OCI-LY3 (cell line): Measurements from ENCODE around the gene LHFPL3.

Experiments used
- H2AFZ ChIP-seq: fragments of 200-600, 300-600 bp; shearing (Covaris generic); 2 replicates; pipeline ENCODE4 v1.6.0; 2014; ENCODE audit warnings: antibody characterized with exemption, low read depth, low read length
- H3K27ac ChIP-seq: fragments of 200-600, 300-600 bp; sonication (generic); 2 replicates; pipeline ENCODE4 v1.5.1; 2014; ENCODE audit warnings: mild to moderate bottlenecking, low read length, moderate library complexity, mixed read lengths
- H3K27me3 ChIP-seq: fragments of 200-600, 300-600 bp; sonication (generic); 2 replicates; pipeline ENCODE4 v1.6.1; 2014; ENCODE audit warnings: low read depth, low read length, mixed read lengths
- H3K36me3 ChIP-seq: fragments of 200-600, 300-600 bp; sonication (generic); replicated peaks from 2 replicates; pipeline ENCODE3; 2014; ENCODE audit warnings: low read depth, low read length, mixed read lengths
- H3K4me1 ChIP-seq: fragments of 300-600, 200-600 bp; sonication (generic); 2 replicates; pipeline ENCODE4 v1.6.1; 2014; ENCODE audit warnings: low read length, mixed read lengths
- H3K4me2 ChIP-seq: fragments of 200-600, 300-600 bp; sonication (generic); 2 replicates; pipeline ENCODE4 v1.6.1; 2014; ENCODE audit warnings: low read length, mixed read lengths
- H3K4me3 ChIP-seq: fragments of 300-600, 200-600 bp; sonication (generic); 2 replicates; pipeline ENCODE4 v1.5.1; 2014; ENCODE audit warnings: antibody characterized with exemption, mild to moderate bottlenecking, low read length, moderate library complexity
- H3K79me2 ChIP-seq: fragments of 300-600, 200-600 bp; shearing (Covaris generic); 2 replicates; pipeline ENCODE4 v1.6.1; 2014; ENCODE audit warnings: mild to moderate bottlenecking, low read length, mixed read lengths
- H3K9ac ChIP-seq: fragments of 300-600, 200-600 bp; shearing (Covaris generic); 2 replicates; pipeline ENCODE4 v1.6.0; 2014; ENCODE audit warnings: mild to moderate bottlenecking, low read length, moderate library complexity
- H3K9me3 ChIP-seq: fragments of 200-600, 300-600 bp; shearing (Covaris generic); 2 replicates; pipeline ENCODE4 v1.6.1; 2014; ENCODE audit warnings: low read length, mixed read lengths; ENCODE audit not compliant: insufficient read depth
- H4K20me1 ChIP-seq: fragments of 200-600, 300-600 bp; sonication (generic); 2 replicates; pipeline ENCODE4 v1.6.1; 2016; ENCODE audit warnings: low read length, mixed read lengths; ENCODE audit not compliant: insufficient read depth
- CTCF ChIP-seq: fragments of 200-600, 300-600 bp; sonication (generic); IDR thresholded peaks from 2 replicates; pipeline ENCODE4 v1.5.1; 2014; ENCODE audit warnings: antibody characterized with exemption, low read length, low read depth
- EZH2phosphoT487 ChIP-seq: fragments of 200-600 bp; shearing (Covaris generic); IDR thresholded peaks from 2 replicates; pipeline ENCODE4 v1.6.1; 2018; ENCODE audit warnings: antibody characterized with exemption, mixed run types, low read depth

LHFPL3 gene

DNA sequence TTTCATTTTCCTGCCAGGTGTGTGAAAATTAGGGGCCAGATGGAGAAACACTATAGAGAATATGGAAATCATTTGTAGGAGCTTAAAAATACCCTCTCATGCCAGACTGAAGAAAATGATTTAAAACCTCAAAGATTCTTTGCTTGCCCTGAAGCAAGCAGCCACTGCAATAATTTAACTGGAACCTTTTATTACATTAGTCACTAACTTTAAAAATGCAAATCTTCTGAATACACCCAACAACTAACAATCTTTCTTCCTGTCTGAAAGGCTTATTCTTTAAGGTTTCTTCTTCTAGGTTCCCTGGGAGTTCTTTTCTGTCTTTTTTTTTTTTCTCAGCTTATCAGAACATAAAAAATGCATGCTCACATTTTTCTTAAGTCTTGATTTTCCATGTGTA, 447.1 kb downstream of the LHFPL3 start:
- Histone ChIP-seq H3K4me3 (no peak overlapping the region), H3K79me2 (no peaks in the 10 kb centered on the region), H3K9ac (no peak overlapping the region), H3K4me2 (no peak overlapping the region), H3K4me1 (peaks cover 34% of the 10 kb centered on the region), H3K9me3 (no peaks in the 10 kb centered on the region), H2AFZ (no peak overlapping the region), H3K36me3 (no peaks in the 10 kb centered on the region), H3K27ac (no peak overlapping the region), H4K20me1 (no peaks in the 10 kb centered on the region), H3K27me3 (no peaks in the 10 kb centered on the region)
- no peak for TF ChIP-seq CTCF
- TF ChIP-seq EZH2phosphoT487, result no peak

DNA sequence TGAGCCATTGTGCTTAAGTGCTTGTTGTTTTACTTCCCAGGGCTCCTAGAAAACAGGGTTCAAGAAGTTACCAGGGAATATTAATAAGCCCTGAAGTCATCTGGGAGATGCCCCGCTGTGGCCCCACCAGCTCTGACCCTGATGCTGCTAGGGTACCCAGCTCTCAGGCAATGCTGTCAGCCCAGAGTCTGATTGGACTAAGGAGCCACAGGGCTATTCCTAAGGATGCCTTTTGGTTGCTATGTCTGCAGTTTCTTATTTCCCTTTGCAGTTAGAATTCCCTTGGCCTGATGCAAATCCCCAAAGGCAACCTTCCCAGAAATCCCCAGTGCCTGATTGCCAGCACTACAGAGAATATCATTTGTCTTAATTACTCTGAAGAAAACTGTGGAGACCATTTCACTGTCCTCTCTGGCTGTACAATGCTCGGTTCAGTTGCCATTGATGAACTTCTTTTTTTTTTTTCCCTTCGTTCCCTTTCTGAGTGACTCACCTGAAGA, 448.9 kb downstream of the LHFPL3 start:
- Histone ChIP-seq H3K79me2 (no peaks in the 10 kb centered on the region), H3K36me3 (no peaks in the 10 kb centered on the region), H4K20me1 (no peaks in the 10 kb centered on the region), H3K4me2 (no peak overlapping the region), H3K27me3 (no peaks in the 10 kb centered on the region), H2AFZ (no peak overlapping the region), H3K9me3 (no peaks in the 10 kb centered on the region), H3K9ac (no peak overlapping the region), H3K27ac (no peak overlapping the region), H3K4me3 (no peak overlapping the region), H3K4me1 (peaks cover 34% of the 10 kb centered on the region)
- no peak for TF ChIP-seq CTCF
- TF ChIP-seq EZH2phosphoT487, result no peak

DNA sequence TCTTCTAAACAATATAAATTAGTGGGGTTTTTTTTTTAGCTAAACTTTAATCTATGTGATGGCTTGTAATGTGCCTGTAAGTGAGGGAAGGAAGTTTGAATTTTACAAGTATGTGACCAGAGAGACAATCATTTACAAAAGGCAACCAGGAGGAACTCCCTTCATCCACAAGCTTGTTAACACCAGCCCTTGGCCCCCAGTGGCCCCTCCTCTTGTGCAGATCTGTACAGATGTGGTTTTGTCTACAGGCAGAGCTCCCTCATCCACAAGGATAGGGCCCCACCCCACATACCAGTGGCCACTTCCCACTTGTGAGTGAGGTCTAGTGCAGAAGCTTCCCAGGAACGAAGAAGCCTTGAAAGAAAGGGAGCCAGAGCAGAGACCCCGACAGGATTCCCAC, 451.5 kb downstream of the LHFPL3 start:
- Histone ChIP-seq H3K4me1 (peaks cover 17% of the 10 kb centered on the region), H3K27me3 (no peaks in the 10 kb centered on the region), H3K27ac (no peak overlapping the region), H3K4me2 (no peak overlapping the region), H4K20me1 (no peaks in the 10 kb centered on the region), H2AFZ (no peak overlapping the region), H3K79me2 (no peaks in the 10 kb centered on the region), H3K36me3 (no peaks in the 10 kb centered on the region), H3K4me3 (no peak overlapping the region), H3K9me3 (no peaks in the 10 kb centered on the region), H3K9ac (no peak overlapping the region)
- TF ChIP-seq EZH2phosphoT487, result no peak
- no peak for TF ChIP-seq CTCF

GRCh38 chr7:104784686-104785085, 456.3 kb downstream of the LHFPL3 start:
- no peak overlapping the region for H3K27ac ChIP-seq
- TF ChIP-seq EZH2phosphoT487, result no peak
- no peak for TF ChIP-seq CTCF
- no peak overlapping the region for H3K4me3 ChIP-seq
- H2AFZ ChIP-seq, result no peak overlapping the region
- no peak overlapping the region for H3K9ac ChIP-seq
- H4K20me1 ChIP-seq, result no peaks in the 10 kb centered on the region
- no peaks in the 10 kb centered on the region for H3K79me2 ChIP-seq
- no peaks in the 10 kb centered on the region for H3K27me3 ChIP-seq
- no peaks in the 10 kb centered on the region for H3K9me3 ChIP-seq
- no peak overlapping the region for H3K4me2 ChIP-seq
- no peaks in the 10 kb centered on the region for H3K36me3 ChIP-seq
- H3K4me1 ChIP-seq, result 0 out of 2 replicates have a peak, but pooled peaks cover 2% of the 10 kb centered on the region
